ENCODE data around the gene C1QTNF12.
"Not testable (repeated sequence)": the region's sequence is repeated elsewhere in the genome, so short reads cannot be mapped to it uniquely, and the experiment has no call there.

Gene C1QTNF12

GRCh38 chr1:1255611-1256010 is 9.1 kb upstream of the C1QTNF12 start:
- Histone ChIP-seq H3K9ac (ENCODE audit: low read length in 2 of 2) (no peak overlapping the region), H3K27me3 (ENCODE audit: control insufficient read depth in 1 of 2, insufficient read depth in 2 of 2, low read length in 2 of 2) (no peaks in the 10 kb centered on the region), H3K4me3 (ENCODE audit: low read length in 2 of 2) (no peak overlapping the region), H3K36me3 (ENCODE audit: control insufficient read depth in 2 of 2, insufficient read depth in 2 of 2, low read length in 2 of 2) (peaks cover 26 to 31% of the 10 kb centered on the region in 2 donors), H3K9me3 (ENCODE audit: control insufficient read depth in 2 of 2, low read length in 2 of 2) (no peaks in the 10 kb centered on the region), H3K4me1 (ENCODE audit: control insufficient read depth, insufficient read depth, low read length) (no peaks in the 10 kb centered on the region), H3K27ac (ENCODE audit: low read length) (no peak overlapping the region)

- Histone ChIP-seq H3K36me3 (ENCODE audit: control insufficient read depth in 2 of 2, insufficient read depth in 2 of 2, low read length in 2 of 2) (peaks cover 24 to 26% of the 10 kb centered on the region in 2 donors), H3K9ac (ENCODE audit: low read length in 2 of 2) (no peak overlapping the region), H3K27ac (ENCODE audit: low read length) (no peak overlapping the region), H3K4me3 (ENCODE audit: low read length in 2 of 2) (no peak overlapping the region), H3K4me1 (ENCODE audit: control insufficient read depth, insufficient read depth, low read length) (no peaks in the 10 kb centered on the region), H3K9me3 (ENCODE audit: control insufficient read depth in 2 of 2, low read length in 2 of 2) (no peaks in the 10 kb centered on the region), H3K27me3 (ENCODE audit: control insufficient read depth in 1 of 2, insufficient read depth in 2 of 2, low read length in 2 of 2) (no peaks in the 10 kb centered on the region)
Observed at GRCh38 chr1:1255078-1255477, 8.6 kb upstream of the C1QTNF12 start.

GRCh38 chr1:1254667-1254998 is 8.1 kb upstream of the C1QTNF12 start:
- Histone ChIP-seq H3K9ac (ENCODE audit: low read length in 2 of 2) (no peak overlapping the region), H3K27me3 (ENCODE audit: control insufficient read depth in 1 of 2, insufficient read depth in 2 of 2, low read length in 2 of 2) (no peaks in the 10 kb centered on the region), H3K27ac (ENCODE audit: low read length) (no peak overlapping the region), H3K4me3 (ENCODE audit: low read length in 2 of 2) (no peak overlapping the region), H3K9me3 (ENCODE audit: control insufficient read depth in 2 of 2, low read length in 2 of 2) (no peaks in the 10 kb centered on the region), H3K4me1 (ENCODE audit: control insufficient read depth, insufficient read depth, low read length) (no peaks in the 10 kb centered on the region), H3K36me3 (ENCODE audit: control insufficient read depth in 2 of 2, insufficient read depth in 2 of 2, low read length in 2 of 2) (peaks cover 20 to 22% of the 10 kb centered on the region in 2 donors)

- H3K9me3 ChIP-seq (ENCODE audit: control insufficient read depth in 2 of 2, low read length in 2 of 2): no peaks in the 10 kb centered on the region
- no peaks in the 10 kb centered on the region for H3K4me1 ChIP-seq (ENCODE audit: control insufficient read depth, insufficient read depth, low read length)
- H3K27me3 ChIP-seq (ENCODE audit: control insufficient read depth in 1 of 2, insufficient read depth in 2 of 2, low read length in 2 of 2): no peaks in the 10 kb centered on the region
- H3K36me3 ChIP-seq (ENCODE audit: control insufficient read depth in 2 of 2, insufficient read depth in 2 of 2, low read length in 2 of 2): peaks cover 15 to 21% of the 10 kb centered on the region in 2 donors
- H3K27ac ChIP-seq (ENCODE audit: low read length): no peak overlapping the region
- H3K9ac ChIP-seq (ENCODE audit: low read length in 2 of 2): no peak overlapping the region
- no peak overlapping the region for H3K4me3 ChIP-seq (ENCODE audit: low read length in 2 of 2)
Observed at GRCh38 chr1:1253972-1254666, 7.6 kb upstream of the C1QTNF12 start.

GRCh38 chr1:1253314-1253713 is 6.8 kb upstream of the C1QTNF12 start:
- no peaks in the 10 kb centered on the region for H3K9me3 ChIP-seq (ENCODE audit: control insufficient read depth in 2 of 2, low read length in 2 of 2)
- no peak overlapping the region for H3K9ac ChIP-seq (ENCODE audit: low read length in 2 of 2)
- H3K27me3 ChIP-seq (ENCODE audit: control insufficient read depth in 1 of 2, insufficient read depth in 2 of 2, low read length in 2 of 2): no peaks in the 10 kb centered on the region
- no peak overlapping the region for H3K27ac ChIP-seq (ENCODE audit: low read length)
- peaks cover 11 to 17% of the 10 kb centered on the region in 2 donors for H3K36me3 ChIP-seq (ENCODE audit: control insufficient read depth in 2 of 2, insufficient read depth in 2 of 2, low read length in 2 of 2)
- H3K4me1 ChIP-seq (ENCODE audit: control insufficient read depth, insufficient read depth, low read length): no peaks in the 10 kb centered on the region
- no peak overlapping the region for H3K4me3 ChIP-seq (ENCODE audit: low read length in 2 of 2)

- Histone ChIP-seq H3K9ac (ENCODE audit: low read length in 2 of 2) (no peak overlapping the region), H3K27ac (ENCODE audit: low read length) (no peak overlapping the region), H3K4me3 (ENCODE audit: low read length in 2 of 2) (no peak overlapping the region), H3K27me3 (ENCODE audit: control insufficient read depth in 1 of 2, insufficient read depth in 2 of 2, low read length in 2 of 2) (peaks cover 5 to 19% of the 10 kb centered on the region in 2 donors), H3K36me3 (ENCODE audit: control insufficient read depth in 2 of 2, insufficient read depth in 2 of 2, low read length in 2 of 2) (peaks cover 8 to 17% of the 10 kb centered on the region in 2 donors), H3K9me3 (ENCODE audit: control insufficient read depth in 2 of 2, low read length in 2 of 2) (no peaks in the 10 kb centered on the region), H3K4me1 (ENCODE audit: control insufficient read depth, insufficient read depth, low read length) (peaks cover 5% of the 10 kb centered on the region)
Observed at GRCh38 chr1:1250786-1251284, 4.3 kb upstream of the C1QTNF12 start.

GRCh38 chr1:1248009-1248913 is 1.7 kb upstream of the C1QTNF12 start:
- peaks cover 5 to 22% of the 10 kb centered on the region in 2 donors for H3K27me3 ChIP-seq (ENCODE audit: control insufficient read depth in 1 of 2, insufficient read depth in 2 of 2, low read length in 2 of 2)
- not testable (repeated sequence) for H3K4me3 ChIP-seq (ENCODE audit: low read length in 2 of 2); H3K27ac ChIP-seq (ENCODE audit: low read length); H3K4me1 ChIP-seq (ENCODE audit: control insufficient read depth, insufficient read depth, low read length); H3K9ac ChIP-seq (ENCODE audit: low read length in 2 of 2); H3K9me3 ChIP-seq (ENCODE audit: control insufficient read depth in 2 of 2, low read length in 2 of 2); H3K36me3 ChIP-seq (ENCODE audit: control insufficient read depth in 2 of 2, insufficient read depth in 2 of 2, low read length in 2 of 2)

- no peak overlapping the region for H3K9ac ChIP-seq (ENCODE audit: low read length in 2 of 2)
- H3K27me3 ChIP-seq (ENCODE audit: control insufficient read depth in 1 of 2, insufficient read depth in 2 of 2, low read length in 2 of 2): peaks cover 5 to 22% of the 10 kb centered on the region in 2 donors
- H3K9me3 ChIP-seq (ENCODE audit: control insufficient read depth in 2 of 2, low read length in 2 of 2): no peaks in the 10 kb centered on the region
- no peaks in the 10 kb centered on the region for H3K36me3 ChIP-seq (ENCODE audit: control insufficient read depth in 2 of 2, insufficient read depth in 2 of 2, low read length in 2 of 2)
- peaks cover 5% of the 10 kb centered on the region for H3K4me1 ChIP-seq (ENCODE audit: control insufficient read depth, insufficient read depth, low read length)
- H3K4me3 ChIP-seq (ENCODE audit: low read length in 2 of 2): no peak overlapping the region
- no peak overlapping the region for H3K27ac ChIP-seq (ENCODE audit: low read length)
Observed at GRCh38 chr1:1247341-1247913, 905 bp upstream of the C1QTNF12 start.

- no peak overlapping the region for H3K4me3 ChIP-seq (ENCODE audit: low read length in 2 of 2)
- H3K27me3 ChIP-seq (ENCODE audit: control insufficient read depth in 1 of 2, insufficient read depth in 2 of 2, low read length in 2 of 2): peaks cover 6 to 22% of the 10 kb centered on the region in 2 donors
- no peak overlapping the region for H3K9ac ChIP-seq (ENCODE audit: low read length in 2 of 2)
Observed at GRCh38 chr1:1245817-1246576, 525 bp downstream of the C1QTNF12 start.

GRCh38 chr1:1245178-1245816 is 1.2 kb downstream of the C1QTNF12 start:
- Histone ChIP-seq H3K4me1 (ENCODE audit: control insufficient read depth, insufficient read depth, low read length) (peaks cover 5% of the 10 kb centered on the region), H3K9me3 (ENCODE audit: control insufficient read depth in 2 of 2, low read length in 2 of 2) (no peaks in the 10 kb centered on the region), H3K27me3 (ENCODE audit: control insufficient read depth in 1 of 2, insufficient read depth in 2 of 2, low read length in 2 of 2) (peaks cover 8 to 23% of the 10 kb centered on the region in 2 donors), H3K4me3 (ENCODE audit: low read length in 2 of 2) (no peak overlapping the region), H3K36me3 (ENCODE audit: control insufficient read depth in 2 of 2, insufficient read depth in 2 of 2, low read length in 2 of 2) (no peaks in the 10 kb centered on the region), H3K27ac (ENCODE audit: low read length) (no peak overlapping the region), H3K9ac (ENCODE audit: low read length in 2 of 2) (no peak overlapping the region)

More at GRCh38 chr1:1245817-1246576, 525 bp downstream of the C1QTNF12 start:
- Histone ChIP-seq H3K27ac (ENCODE audit: low read length) (no peak overlapping the region), H3K4me1 (ENCODE audit: control insufficient read depth, insufficient read depth, low read length) (peaks cover 5% of the 10 kb centered on the region), H3K36me3 (ENCODE audit: control insufficient read depth in 2 of 2, insufficient read depth in 2 of 2, low read length in 2 of 2) (no peaks in the 10 kb centered on the region), H3K9me3 (ENCODE audit: control insufficient read depth in 2 of 2, low read length in 2 of 2) (no peaks in the 10 kb centered on the region)
